ENCODE results near the gene ATP11B.

GRCh38 chr3:182969853-182970252 lies 176.5 kb downstream of the ATP11B start:
- no peak for TF ChIP-seq CTCF (IDR thresholded peaks at IDR 0.05; ENCODE audit: poor library complexity)
- no peak for TF ChIP-seq EZH2 (IDR thresholded peaks at IDR 0.05; ENCODE audit: borderline replicate concordance)

Data from hepatocyte (in vitro differentiated cells).